MM.1S (cell line): Measurements from ENCODE around the gene OR4D6.

Source experiments
- DNase-seq: peaks from one replicate; pipeline ENCODE4 v3.0.0-alpha.2; 2015
- H2AFZ ChIP-seq: fragments of 300-600 bp; sonication (generic); 2 replicates; pipeline ENCODE4 v1.6.0; 2016; ENCODE audit warnings: antibody characterized with exemption, low read length
- H3F3A ChIP-seq: fragments of 300-600 bp; sonication (generic); 2 replicates; pipeline ENCODE4 v1.6.1; 2016; ENCODE audit warnings: mild to moderate bottlenecking, antibody characterized with exemption, low read length, moderate library complexity, mixed read lengths; ENCODE audit not compliant: insufficient read depth
- H3K27ac ChIP-seq: fragments of 300-600 bp; sonication (generic); 2 replicates; pipeline ENCODE4 v1.5.1; 2016; ENCODE audit warnings: mild to moderate bottlenecking, low read length
- H3K27me3 ChIP-seq: fragments of 300-600 bp; sonication (generic); replicated peaks from 2 replicates; pipeline ENCODE4 v1.6.0; 2016; ENCODE audit warnings: low read length; ENCODE audit not compliant: insufficient read depth
- H3K36me3 ChIP-seq: fragments of 300-600 bp; sonication (generic); replicated peaks from 2 replicates; pipeline ENCODE4 v1.6.1; 2016; ENCODE audit warnings: mild to moderate bottlenecking, low read length, mixed read lengths; ENCODE audit not compliant: insufficient read depth
- H3K4me1 ChIP-seq: fragments of 300-600 bp; sonication (generic); 2 replicates; pipeline ENCODE4 v1.6.1; 2016; ENCODE audit warnings: low read length, mixed read lengths
- H3K4me2 ChIP-seq: fragments of 300-600 bp; sonication (generic); 2 replicates; pipeline ENCODE4 v1.6.0; 2016; ENCODE audit warnings: low read depth, low read length
- H3K4me3 ChIP-seq: fragments of 300-600 bp; sonication (generic); 2 replicates; pipeline ENCODE4 v1.5.1; 2016; ENCODE audit warnings: low read length, mixed read lengths
- H3K79me2 ChIP-seq: fragments of 300-600 bp; sonication (generic); 2 replicates; pipeline ENCODE4 v1.6.1; 2016; ENCODE audit warnings: mixed run types, low read length, mixed read lengths
- H3K9ac ChIP-seq: fragments of 300-600 bp; sonication (generic); 2 replicates; pipeline ENCODE4 v1.6.1; 2016; ENCODE audit warnings: low read length, mixed read lengths
- H3K9me2 ChIP-seq: fragments of 300-600 bp; sonication (generic); replicated peaks from 2 replicates; pipeline ENCODE4 v1.6.1; 2016; ENCODE audit warnings: mild to moderate bottlenecking, low read length, mixed read lengths; ENCODE audit not compliant: insufficient read depth
- H3K9me3 ChIP-seq: fragments of 300-600 bp; sonication (generic); replicated peaks from 2 replicates; pipeline ENCODE4 v1.6.1; 2016; ENCODE audit warnings: mild to moderate bottlenecking, low read length, mixed read lengths; ENCODE audit not compliant: insufficient read depth
- H4K20me1 ChIP-seq: fragments of 300-600 bp; sonication (generic); 2 replicates; pipeline ENCODE4 v1.6.1; 2016; ENCODE audit warnings: mild to moderate bottlenecking, low read length, moderate library complexity, mixed read lengths; ENCODE audit not compliant: insufficient read depth
- EZH2 ChIP-seq: fragments of 300-600 bp; sonication (generic); optimal IDR thresholded peaks from 2 replicates; pipeline ENCODE3; 2017; ENCODE audit warnings: low read depth, mild to moderate bottlenecking, antibody characterized with exemption, low read length, mixed read lengths
- EZH2phosphoT487 ChIP-seq: fragments of 300-600 bp; sonication (generic); IDR thresholded peaks from 2 replicates; pipeline ENCODE4 v1.6.1; 2018; ENCODE audit warnings: antibody characterized with exemption, low read length
- TF ChIP-seq, protein P1 (sequence below): fragments of 300-600 bp; sonication (generic); IDR thresholded peaks from 2 replicates; pipeline ENCODE4 v1.5.1; 2016; ENCODE audit warnings: antibody characterized with exemption, low read length, mixed read lengths

OR4D6 gene

DNA sequence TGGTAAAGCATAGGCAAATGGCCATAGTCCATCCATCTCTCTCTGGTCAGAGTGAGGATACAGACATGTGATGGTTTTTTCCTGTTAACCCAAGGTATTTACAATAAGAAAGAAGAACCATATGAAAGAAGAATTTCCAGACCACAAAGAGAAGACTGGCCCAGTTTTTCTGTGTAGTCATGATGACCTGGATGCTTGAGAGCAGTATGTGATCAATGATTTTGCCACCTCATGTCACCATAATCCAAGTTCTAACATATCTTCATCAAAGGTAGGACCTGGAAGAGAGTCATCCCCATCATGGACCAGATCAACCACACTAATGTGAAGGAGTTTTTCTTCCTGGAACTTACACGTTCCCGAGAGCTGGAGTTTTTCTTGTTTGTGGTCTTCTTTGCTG lies at the start of gene OR4D6:
Gene OR4D6 (plus strand): TSS at position 301 of the 400 bp plus-strand sequence. CDS start 0 bp downstream, at position 301.
- Histone ChIP-seq H2AFZ (no peak within 1 kb of the TSS), H4K20me1 (no peaks in the 10 kb centered on the region), H3F3A (no peaks in the 10 kb centered on the region), H3K36me3 (no peaks in the 10 kb centered on the region), H3K9me3 (no peaks in the 10 kb centered on the region), H3K27ac (no peak within 1 kb of the TSS), H3K27me3 (no peaks in the 10 kb centered on the region), H3K9ac (no peak within 1 kb of the TSS), H3K4me2 (no peak within 1 kb of the TSS), H3K4me3 (no peak within 1 kb of the TSS), H3K4me1 (no peaks in the 10 kb centered on the region), H3K9me2 (no peaks in the 10 kb centered on the region), H3K79me2 (no peaks in the 10 kb centered on the region)
- DNase-seq = no peak
- no peak for TF ChIP-seq EZH2phosphoT487
- TF ChIP-seq EZH2 = no peak
- TF ChIP-seq, protein P1, sequence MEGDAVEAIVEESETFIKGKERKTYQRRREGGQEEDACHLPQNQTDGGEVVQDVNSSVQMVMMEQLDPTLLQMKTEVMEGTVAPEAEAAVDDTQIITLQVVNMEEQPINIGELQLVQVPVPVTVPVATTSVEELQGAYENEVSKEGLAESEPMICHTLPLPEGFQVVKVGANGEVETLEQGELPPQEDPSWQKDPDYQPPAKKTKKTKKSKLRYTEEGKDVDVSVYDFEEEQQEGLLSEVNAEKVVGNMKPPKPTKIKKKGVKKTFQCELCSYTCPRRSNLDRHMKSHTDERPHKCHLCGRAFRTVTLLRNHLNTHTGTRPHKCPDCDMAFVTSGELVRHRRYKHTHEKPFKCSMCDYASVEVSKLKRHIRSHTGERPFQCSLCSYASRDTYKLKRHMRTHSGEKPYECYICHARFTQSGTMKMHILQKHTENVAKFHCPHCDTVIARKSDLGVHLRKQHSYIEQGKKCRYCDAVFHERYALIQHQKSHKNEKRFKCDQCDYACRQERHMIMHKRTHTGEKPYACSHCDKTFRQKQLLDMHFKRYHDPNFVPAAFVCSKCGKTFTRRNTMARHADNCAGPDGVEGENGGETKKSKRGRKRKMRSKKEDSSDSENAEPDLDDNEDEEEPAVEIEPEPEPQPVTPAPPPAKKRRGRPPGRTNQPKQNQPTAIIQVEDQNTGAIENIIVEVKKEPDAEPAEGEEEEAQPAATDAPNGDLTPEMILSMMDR = no peak

DNA sequence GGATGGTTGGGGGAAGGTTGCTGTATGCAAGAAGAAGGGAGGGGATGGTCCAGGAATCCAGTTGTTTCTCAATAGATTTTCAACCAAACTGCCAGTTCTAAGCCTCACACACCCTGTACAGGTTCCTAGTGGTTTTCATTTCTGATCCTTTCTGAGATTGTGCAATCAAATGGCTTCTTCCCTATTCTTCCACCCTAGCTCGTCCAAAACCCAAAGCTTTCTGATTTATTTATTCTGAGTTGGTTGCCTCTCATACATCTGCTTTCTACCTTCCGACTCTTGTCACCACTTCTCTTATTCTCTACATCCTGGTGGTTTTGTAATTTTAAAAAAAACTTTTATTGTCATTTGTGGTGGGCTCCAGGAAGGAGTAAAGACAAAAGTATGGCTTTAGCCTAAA lies 43.1 kb upstream of the OR4D6 start:
- no peak for TF ChIP-seq EZH2
- no peak for TF ChIP-seq EZH2phosphoT487
- TF ChIP-seq, protein P1 = no peak
- Histone ChIP-seq H3K9ac (no peak overlapping the region), H3K9me3 (no peaks in the 10 kb centered on the region), H3K4me2 (no peak overlapping the region), H3F3A (no peaks in the 10 kb centered on the region; the same call in 1 of the 2 replicates), H4K20me1 (no peaks in the 10 kb centered on the region), H3K79me2 (no peaks in the 10 kb centered on the region), H3K27ac (no peak overlapping the region), H2AFZ (no peak overlapping the region), H3K4me1 (peaks cover 6% of the 10 kb centered on the region; the same call in 1 of the 2 replicates), H3K4me3 (no peak overlapping the region), H3K9me2 (no peaks in the 10 kb centered on the region), H3K36me3 (no peaks in the 10 kb centered on the region), H3K27me3 (no peaks in the 10 kb centered on the region)
- no peak for DNase-seq

DNA sequence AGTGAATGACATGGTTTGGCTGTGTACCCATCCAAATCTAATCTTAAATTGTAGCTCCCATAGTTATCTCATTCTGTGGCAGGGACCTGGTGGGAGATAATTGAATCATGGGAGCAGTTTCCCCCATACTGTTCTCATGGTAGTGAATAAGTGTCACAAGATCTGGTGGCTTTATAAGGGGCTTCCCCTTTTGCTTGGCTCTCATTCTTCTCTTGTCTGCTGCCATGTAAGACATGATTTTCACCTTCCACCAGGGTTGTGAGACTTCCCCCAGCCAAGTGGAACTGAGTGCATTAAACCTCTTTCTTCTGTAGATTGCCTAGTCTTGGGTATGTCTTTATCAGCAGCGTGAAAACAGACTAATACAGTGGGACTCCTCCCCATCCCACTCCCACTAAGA lies 41.6 kb upstream of the OR4D6 start:
- no peak overlapping the region for H3K9ac ChIP-seq
- no peak overlapping the region for H3K4me3 ChIP-seq
- H3F3A ChIP-seq = no peaks in the 10 kb centered on the region; the same call in 1 of the 2 replicates
- H3K79me2 ChIP-seq = no peaks in the 10 kb centered on the region
- H3K4me2 ChIP-seq = no peak overlapping the region
- H3K9me3 ChIP-seq = no peaks in the 10 kb centered on the region
- H3K9me2 ChIP-seq = no peaks in the 10 kb centered on the region
- H4K20me1 ChIP-seq = no peaks in the 10 kb centered on the region
- peaks cover 6% of the 10 kb centered on the region; the same call in 1 of the 2 replicates for H3K4me1 ChIP-seq
- no peak for DNase-seq
- no peak overlapping the region for H2AFZ ChIP-seq
- H3K27ac ChIP-seq = no peak overlapping the region
- H3K27me3 ChIP-seq = no peaks in the 10 kb centered on the region
- H3K36me3 ChIP-seq = no peaks in the 10 kb centered on the region
- TF ChIP-seq, protein P1 = no peak
- TF ChIP-seq EZH2 = no peak
- no peak for TF ChIP-seq EZH2phosphoT487
